ENCODE results near the gene MYLK2.

MYLK2 gene

GRCh38 chr20:31835977-31836852, 17.1 kb downstream of the MYLK2 start:
- DNase-seq (ENCODE audit: low spot score) = peak; percentile 91

- no peak for DNase-seq (ENCODE audit: low spot score)
These were observed 17.9 kb downstream of the MYLK2 start for GRCh38 chr20:31836853-31837608.

- no peak for DNase-seq (ENCODE audit: low spot score)
These were observed 18.8 kb downstream of the MYLK2 start for GRCh38 chr20:31837896-31838397.

- DNase-seq (ENCODE audit: low spot score) = no peak
These were observed 19.6 kb downstream of the MYLK2 start for GRCh38 chr20:31838646-31839292.

GRCh38 chr20:31839782-31840487, 20.8 kb downstream of the MYLK2 start:
- no peak for DNase-seq (ENCODE audit: low spot score)

GRCh38 chr20:31840906-31841816, 22.0 kb downstream of the MYLK2 start:
- no peak for DNase-seq (ENCODE audit: low spot score)

- no peak for DNase-seq (ENCODE audit: low spot score)
These were observed 22.8 kb downstream of the MYLK2 start for GRCh38 chr20:31841928-31842327.

- DNase-seq (ENCODE audit: low spot score) = no peak
These were observed 23.5 kb downstream of the MYLK2 start for GRCh38 chr20:31842471-31843157.

GRCh38 chr20:31843288-31843687, 24.1 kb downstream of the MYLK2 start:
- no peak for DNase-seq (ENCODE audit: low spot score)

GRCh38 chr20:31843881-31844280, 24.7 kb downstream of the MYLK2 start:
- no peak for DNase-seq (ENCODE audit: low spot score)

GRCh38 chr20:31844737-31845299, 25.7 kb downstream of the MYLK2 start:
- DNase-seq (ENCODE audit: low spot score) = no peak

GRCh38 chr20:31845300-31845863, 26.2 kb downstream of the MYLK2 start, which contains the start of gene FOXS1:
Gene FOXS1 (minus strand): TSS chr20:31845604. CDS start chr20:31845542, 62 bp downstream.
- no peak for DNase-seq (ENCODE audit: low spot score)

GRCh38 chr20:31846793-31847138, 27.6 kb downstream of the MYLK2 start:
- no peak for DNase-seq (ENCODE audit: low spot score)

- no peak for DNase-seq (ENCODE audit: low spot score)
These were observed 29.2 kb downstream of the MYLK2 start for GRCh38 chr20:31848088-31848999.

- no peak for DNase-seq (ENCODE audit: low spot score)
These were observed 30.3 kb downstream of the MYLK2 start for GRCh38 chr20:31849306-31849930.

GRCh38 chr20:31851240-31851955, 32.2 kb downstream of the MYLK2 start:
- DNase-seq (ENCODE audit: low spot score) = no peak

GRCh38 chr20:31853481-31853880, 34.3 kb downstream of the MYLK2 start:
- no peak for DNase-seq (ENCODE audit: low spot score)

Data from COLO829 (cell line).